GM23338 (cell line): ENCODE results near the gene PACS1. TPM values are rescaled to one million over a fixed set of nuclear protein-coding genes. Genes with fewer than 3 reads are reported as not detected.

Experiments
- ATAC-seq: fragments of 200-7000 bp; cut with Tn5 transposase; 3 replicates; pipeline ENCODE4 v1.9.1; 2020
- DNase-seq: peaks from one replicate; pipeline ENCODE4 v3.0.0-alpha.2; 2015; ENCODE audit warnings: low spot score
- H2AFZ ChIP-seq: fragments of 200-600 bp; sonication (generic); 2 replicates; pipeline ENCODE4 v1.8.0; 2016; ENCODE audit warnings: antibody characterized with exemption, mild to moderate bottlenecking, moderate library complexity
- H3F3A ChIP-seq: fragments of 200-600 bp; sonication (generic); replicated peaks from 2 replicates; pipeline ENCODE4 v1.8.0; 2017; ENCODE audit warnings: antibody characterized with exemption, mixed run types, low read depth
- H3K27ac ChIP-seq: fragments of 200-600 bp; sonication (generic); 2 replicates; pipeline ENCODE4 v1.6.1; 2016; ENCODE audit warnings: low read depth
- H3K27me3 ChIP-seq: fragments of 200-600 bp; sonication (generic); 2 replicates; pipeline ENCODE4 v1.8.0; 2016; ENCODE audit warnings: mild to moderate bottlenecking, mixed run types, moderate library complexity; ENCODE audit not compliant: insufficient read depth
- H3K36me3 ChIP-seq: fragments of 200-600 bp; sonication (generic); 2 replicates; pipeline ENCODE4 v1.8.0; 2016; ENCODE audit warnings: mild to moderate bottlenecking; ENCODE audit not compliant: insufficient read depth
- H3K4me1 ChIP-seq: fragments of 200-600 bp; sonication (generic); 2 replicates; pipeline ENCODE4 v1.8.0; 2016; ENCODE audit warnings: mild to moderate bottlenecking, moderate library complexity; ENCODE audit not compliant: insufficient read depth
- H3K4me2 ChIP-seq: fragments of 200-600 bp; sonication (generic); 2 replicates; pipeline ENCODE4 v1.7.1; 2017; ENCODE audit warnings: mixed run types
- H3K4me3 ChIP-seq: fragments of 200-600 bp; sonication (generic); 2 replicates; pipeline ENCODE4 v1.6.1; 2016; ENCODE audit warnings: mixed run types
- H3K79me2 ChIP-seq: fragments of 200-600 bp; sonication (generic); replicated peaks from 2 replicates; pipeline ENCODE4 v1.8.0; 2017; ENCODE audit warnings: mild to moderate bottlenecking; ENCODE audit not compliant: insufficient read depth
- H3K9me2 ChIP-seq: fragments of 200-600 bp; sonication (generic); 2 replicates; pipeline ENCODE4 v1.8.0; 2017; ENCODE audit not compliant: insufficient read depth
- H4K20me1 ChIP-seq: fragments of 200-600 bp; sonication (generic); replicated peaks from 2 replicates; pipeline ENCODE4 v1.8.0; 2017; ENCODE audit warnings: mild to moderate bottlenecking; ENCODE audit not compliant: insufficient read depth
- H3K27ac Mint-ChIP-seq: 2 replicates; pipeline ENCODE4 v1.8.0; 2020; ENCODE audit warnings: inconsistent platforms, mild to moderate bottlenecking, moderate library complexity, mixed read lengths
- H3K27me3 Mint-ChIP-seq: 3 replicates; pipeline ENCODE4 v1.8.0; 2022; ENCODE audit warnings: low read depth, mild to moderate bottlenecking, moderate library complexity, mixed read lengths, inconsistent platforms; ENCODE audit not compliant: insufficient read depth, poor library complexity
- H3K36me3 Mint-ChIP-seq: 3 replicates; pipeline ENCODE4 v1.8.0; 2021; ENCODE audit warnings: low read depth, mild to moderate bottlenecking, inconsistent platforms, moderate library complexity, mixed read lengths
- H3K4me1 Mint-ChIP-seq: 3 replicates; pipeline ENCODE4 v1.8.0; 2020; ENCODE audit warnings: mild to moderate bottlenecking, inconsistent platforms, mixed read lengths
- H3K4me3 Mint-ChIP-seq: 3 replicates; pipeline ENCODE4 v1.8.0; 2021; ENCODE audit warnings: moderate library complexity, mild to moderate bottlenecking, inconsistent platforms, mixed read lengths
- H3K9me3 Mint-ChIP-seq: 3 replicates; pipeline ENCODE4 v1.8.0; 2020; ENCODE audit warnings: moderate library complexity, mild to moderate bottlenecking, inconsistent platforms, mixed read lengths
- CREB1 ChIP-seq: fragments of 250-450 bp; sonication (Bioruptor Pico); IDR thresholded peaks from 2 replicates; pipeline ENCODE4 v1.5.0; 2020; ENCODE audit warnings: low read depth, mild to moderate bottlenecking, moderate library complexity
- ETS1 ChIP-seq: IDR thresholded peaks from 2 replicates; pipeline ENCODE4 v1.6.1; 2016; ENCODE audit warnings: antibody characterized with exemption
- EZH2 ChIP-seq: fragments of 200-600 bp; sonication (generic); IDR thresholded peaks from one replicate; pipeline ENCODE4 v1.8.0; 2017; ENCODE audit warnings: antibody characterized with exemption, mild to moderate bottlenecking, low read depth; ENCODE audit not compliant: unreplicated experiment
- EZH2phosphoT487 ChIP-seq: fragments of 200-600 bp; sonication (generic); IDR thresholded peaks from one replicate; pipeline ENCODE4 v1.8.1; 2018; ENCODE audit warnings: antibody characterized with exemption; ENCODE audit not compliant: unreplicated experiment
- NANOG ChIP-seq: IDR thresholded peaks from 2 replicates; pipeline ENCODE4 v1.6.1; 2016; ENCODE audit warnings: antibody characterized with exemption, borderline replicate concordance
- POLR2AphosphoS5 ChIP-seq: IDR thresholded peaks from 2 replicates; pipeline ENCODE4 v1.6.1; 2016; ENCODE audit warnings: antibody characterized with exemption, low read depth
- STAT1 ChIP-seq: IDR thresholded peaks from one replicate; pipeline ENCODE4 v1.6.1; 2016; ENCODE audit warnings: antibody characterized with exemption; ENCODE audit not compliant: unreplicated experiment
- ZNF331 ChIP-seq: fragments of 250-450 bp; sonication (Bioruptor Pico); IDR thresholded peaks from 2 replicates; pipeline ENCODE4 v1.5.0; 2020; ENCODE audit warnings: low read depth, mild to moderate bottlenecking, moderate library complexity
- polyA plus RNA-seq: library from polyadenylated mRNA; unstranded; fragments of >200 nt; fragmentation: Nextera tagmentation; extraction: Ambion mirVana; gene quantifications from 2 replicates; pipeline ENCODE4 v1.2.1, GENCODE V29; 2016
- total RNA-seq: library from RNA; depleted of rRNA; stranded (reverse); fragments of >200 nt; shearing (Covaris generic); gene quantifications from 2 replicates; pipeline ENCODE4 v1.2.3, GENCODE V29; 2014

PACS1 gene
- total and polyA plus RNA-seq, 2 experiments from 2014 or later = 8.0 to 37.5 TPM

- no peaks in the 10 kb centered on the region; the same call in 2 of the 3 replicates for H3K36me3 Mint-ChIP-seq
- DNase-seq = no peak
- Histone ChIP-seq H3K36me3 (no peaks in the 10 kb centered on the region; the same call in 1 of the 2 replicates), H3F3A (peaks cover 18% of the 10 kb centered on the region; the same call in 1 of the 2 replicates), H3K27ac (no peak overlapping the region), H2AFZ (peak overlapping the region; percentile 97), H4K20me1 (no peaks in the 10 kb centered on the region; the same call in 1 of the 2 replicates), H3K4me3 (peak overlapping the region; percentile 76), H3K27me3 (peaks cover 30% of the 10 kb centered on the region), H3K4me1 (peaks cover 21% of the 10 kb centered on the region), H3K4me2 (peak overlapping the region; percentile 88), H3K79me2 (peaks cover 9% of the 10 kb centered on the region), H3K9me2 (no peaks in the 10 kb centered on the region)
- TF ChIP-seq EZH2 (peak; percentile 27), NANOG (no peak)
- H3K27me3 Mint-ChIP-seq = peaks cover 35% of the 10 kb centered on the region
- no peak overlapping the region for H3K27ac Mint-ChIP-seq
- peak overlapping the region; percentile 94 for H3K4me3 Mint-ChIP-seq
- ATAC-seq = no peak
- H3K9me3 Mint-ChIP-seq = peaks cover 2% of the 10 kb centered on the region; the same call in 1 of the 3 replicates
- H3K4me1 Mint-ChIP-seq = peaks cover 23% of the 10 kb centered on the region
Measured at GRCh38 chr11:66291303-66291705, 221.2 kb downstream of the PACS1 start.

- Mint-ChIP-seq H3K36me3 (no peaks in the 10 kb centered on the region; the same call in 2 of the 3 replicates), H3K27me3 (peaks cover 35% of the 10 kb centered on the region), H3K4me1 (peaks cover 25% of the 10 kb centered on the region), H3K9me3 (peaks cover 2% of the 10 kb centered on the region; the same call in 1 of the 3 replicates), H3K4me3 (peak within 1 kb of the TSS; percentile 94), H3K27ac (no peak within 1 kb of the TSS)
- Histone ChIP-seq H2AFZ (peak within 1 kb of the TSS; percentile 97), H3K36me3 (no peaks in the 10 kb centered on the region), H3K9me2 (no peaks in the 10 kb centered on the region), H3K4me3 (peak within 1 kb of the TSS; percentile 76), H3K4me2 (peak within 1 kb of the TSS; percentile 88), H4K20me1 (no peaks in the 10 kb centered on the region; the same call in 1 of the 2 replicates), H3K4me1 (peaks cover 21% of the 10 kb centered on the region), H3K79me2 (peaks cover 9% of the 10 kb centered on the region), H3F3A (peaks cover 18% of the 10 kb centered on the region; the same call in 1 of the 2 replicates), H3K27ac (no peak within 1 kb of the TSS), H3K27me3 (peaks cover 30% of the 10 kb centered on the region)
- TF ChIP-seq CREB1 (CRISPR knock-in tag) = peak; percentile 82
- no peak for TF ChIP-seq POLR2AphosphoS5
- ATAC-seq (peak; percentile 2; the same call in 2 of the 3 replicates), DNase-seq (peak; percentile 62)
Measured at GRCh38 chr11:66291706-66292542, 221.9 kb downstream of the PACS1 start, which contains the start of gene TMEM151A. Gene TMEM151A, plus strand, starts transcription at chr11:66291894. Its CDS starts 120 bp downstream, at chr11:66292014.

GRCh38 chr11:66292543-66293332, 222.7 kb downstream of the PACS1 start:
- H3K4me2 ChIP-seq = peak overlapping the region; percentile 88
- H3K4me3 ChIP-seq = peak overlapping the region; percentile 76
- Mint-ChIP-seq H3K27me3 (peaks cover 32% of the 10 kb centered on the region), H3K4me1 (peaks cover 31% of the 10 kb centered on the region), H3K36me3 (no peaks in the 10 kb centered on the region; the same call in 2 of the 3 replicates), H3K9me3 (peaks cover 2% of the 10 kb centered on the region; the same call in 1 of the 3 replicates), H3K27ac (no peak overlapping the region), H3K4me3 (peak overlapping the region; percentile 69)
- H3K79me2 ChIP-seq = peaks cover 9% of the 10 kb centered on the region
- DNase-seq (no peak), ATAC-seq (no peak)
- H3K27ac ChIP-seq = no peak overlapping the region
- peaks cover 18% of the 10 kb centered on the region; the same call in 1 of the 2 replicates for H3F3A ChIP-seq
- H2AFZ ChIP-seq = peak overlapping the region; percentile 72
- H3K9me2 ChIP-seq = no peaks in the 10 kb centered on the region
- no peaks in the 10 kb centered on the region for H3K36me3 ChIP-seq
- peaks cover 30% of the 10 kb centered on the region for H3K27me3 ChIP-seq
- H3K4me1 ChIP-seq = peaks cover 21% of the 10 kb centered on the region
- no peaks in the 10 kb centered on the region for H4K20me1 ChIP-seq
- TF ChIP-seq ZNF331 (no peak), EZH2phosphoT487 (no peak), ETS1 (no peak), NANOG (no peak), STAT1 (no peak)
